ENCODE measurements around the gene ADGRF3. TPM values are rescaled to one million over a fixed set of nuclear protein-coding genes. Genes with fewer than 3 reads are reported as not detected.

Gene ADGRF3
- total and polyA plus RNA-seq, 9 of the 15 experiments (the other 6 are each of a cell fraction or from before 2014, with no cell fraction given): 0.04 to 0.54 (median 0.16) TPM; not detected in 2

GRCh38 chr2:26352892-26353291 is 6.3 kb upstream of the ADGRF3 start (continued):
- TF ChIP-seq U2AF1 (optimal IDR thresholded peaks at IDR 0.05; ENCODE audit: low read depth, low read length): no peak
- no peak for TF ChIP-seq NFE2L1 (tag; IDR thresholded peaks at IDR 0.05; ENCODE audit: borderline replicate concordance, low read depth)
- no peak for TF ChIP-seq CBX2 (IDR thresholded peaks at IDR 0.05; ENCODE audit: insufficient read depth, low read length, poor library complexity, severe bottlenecking)
- no peak for TF ChIP-seq ZNF239 (CRISPR knock-in tag; IDR thresholded peaks at IDR 0.05)
- TF ChIP-seq DPF2 (IDR thresholded peaks at IDR 0.05): peak; percentile 58; the same call in 1 of the 2 replicates
- TF ChIP-seq JUND (IDR thresholded peaks at IDR 0.05; ENCODE audit: borderline replicate concordance, low read depth, low read length): peak; percentile 77; the same call in 1 of the 2 replicates
- TF ChIP-seq JUND (tag; IDR thresholded peaks at IDR 0.05; ENCODE audit: borderline replicate concordance, low read depth, low read length): peak; percentile 32; the same call in 1 of the 3 replicates
- TF ChIP-seq, protein P1, sequence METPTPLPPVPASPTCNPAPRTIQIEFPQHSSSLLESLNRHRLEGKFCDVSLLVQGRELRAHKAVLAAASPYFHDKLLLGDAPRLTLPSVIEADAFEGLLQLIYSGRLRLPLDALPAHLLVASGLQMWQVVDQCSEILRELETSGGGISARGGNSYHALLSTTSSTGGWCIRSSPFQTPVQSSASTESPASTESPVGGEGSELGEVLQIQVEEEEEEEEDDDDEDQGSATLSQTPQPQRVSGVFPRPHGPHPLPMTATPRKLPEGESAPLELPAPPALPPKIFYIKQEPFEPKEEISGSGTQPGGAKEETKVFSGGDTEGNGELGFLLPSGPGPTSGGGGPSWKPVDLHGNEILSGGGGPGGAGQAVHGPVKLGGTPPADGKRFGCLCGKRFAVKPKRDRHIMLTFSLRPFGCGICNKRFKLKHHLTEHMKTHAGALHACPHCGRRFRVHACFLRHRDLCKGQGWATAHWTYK (CRISPR knock-in tag; IDR thresholded peaks at IDR 0.05): no peak
- TF ChIP-seq MAFF (IDR thresholded peaks at IDR 0.05; ENCODE audit: low read length): peak; percentile 34; the same call in 1 of the 2 replicates
- no peak for TF ChIP-seq E2F3 (CRISPR knock-in tag; IDR thresholded peaks at IDR 0.05)
- TF ChIP-seq ARID1B (IDR thresholded peaks at IDR 0.05): peak; percentile 22; the same call in 1 of the 2 replicates
- peak; percentile 68 for TF ChIP-seq ATF3 (IDR thresholded peaks at IDR 0.05)
- TF ChIP-seq ATF3 (CRISPR knock-in tag; conservative IDR thresholded peaks at IDR 0.05): no peak
